HT-29 (cell line): Measurements from ENCODE around the gene SPRED2. TPM values are rescaled to one million over a fixed set of nuclear protein-coding genes. Genes with fewer than 3 reads are reported as not detected.
A peak's percentile ranks its signal among the peaks of the same experiment; 100 is the strongest.

Source experiments
- DNase-seq: peaks from one replicate; pipeline ENCODE4 v3.0.0-alpha.2; 2015; ENCODE audit warnings: low spot score
- total RNA-seq: library from RNA; depleted of rRNA; stranded (reverse); fragments of >200 nt; shearing (Covaris generic); gene quantifications from 2 replicates; pipeline ENCODE4 v1.2.3, GENCODE V29; 2014

Gene SPRED2
- total RNA-seq, 1 experiment from 2014 or later, result 18.1 TPM

DNA sequence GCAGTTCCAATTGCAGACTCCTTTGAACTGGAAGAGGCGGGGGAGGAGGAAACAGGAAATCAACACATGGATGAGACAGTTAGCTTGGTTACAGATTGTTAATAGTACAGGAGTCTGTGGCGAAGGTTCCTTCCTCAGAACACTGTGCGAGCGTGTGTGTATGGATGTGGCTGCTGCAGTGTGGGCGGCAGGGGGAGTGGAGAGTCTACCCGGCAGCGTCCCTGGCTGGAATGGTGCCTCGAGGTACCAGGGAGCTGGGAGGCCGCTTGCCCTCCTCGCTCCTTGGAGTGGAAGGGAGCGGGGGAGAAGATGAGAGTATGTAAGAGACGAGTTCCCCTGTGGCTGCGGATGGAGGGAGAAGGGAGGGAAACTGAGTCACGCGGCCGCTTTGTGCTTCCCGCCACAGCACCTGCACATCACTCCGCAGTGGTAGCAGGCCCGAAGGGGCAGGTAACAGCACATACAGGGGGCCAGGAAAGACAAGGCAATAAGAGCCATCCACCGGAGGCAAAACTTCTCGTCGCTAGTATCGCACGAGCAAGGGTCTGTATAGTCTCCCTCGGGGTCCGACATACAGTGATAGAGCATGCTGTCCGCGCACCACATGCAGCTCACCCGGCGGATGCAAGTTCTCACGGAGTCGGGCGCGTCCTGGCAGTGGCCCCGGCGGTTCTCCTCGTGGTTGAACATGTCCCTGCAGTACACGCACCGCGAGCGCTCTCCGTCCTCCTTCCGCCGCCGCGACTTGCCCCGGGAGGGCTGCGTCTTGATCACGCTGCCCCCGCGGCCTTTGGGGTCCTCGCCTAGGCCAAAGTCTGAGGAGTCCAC is 119.1 kb downstream of the SPRED2 start:
- DNase-seq, result no peak

DNA sequence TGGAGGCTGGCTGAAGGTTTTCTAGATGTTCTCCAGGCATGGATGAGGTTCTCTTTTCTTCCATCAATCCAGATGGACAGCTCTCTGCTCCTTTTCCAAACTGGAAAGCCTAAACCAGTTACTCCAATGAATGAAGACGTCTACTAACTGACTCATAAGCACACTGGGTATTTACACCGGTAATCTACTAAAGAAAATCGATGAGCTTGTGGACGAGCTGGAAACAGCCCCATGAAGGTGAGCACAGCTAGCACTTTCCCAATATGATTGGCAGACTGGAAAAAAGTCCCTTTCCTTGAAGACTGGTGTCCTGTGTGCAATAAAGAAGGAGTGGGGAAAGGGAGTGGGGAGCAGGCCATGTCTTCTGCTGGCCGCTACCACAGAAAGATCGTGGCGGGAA is 120.8 kb downstream of the SPRED2 start:
- no peak for DNase-seq

DNA sequence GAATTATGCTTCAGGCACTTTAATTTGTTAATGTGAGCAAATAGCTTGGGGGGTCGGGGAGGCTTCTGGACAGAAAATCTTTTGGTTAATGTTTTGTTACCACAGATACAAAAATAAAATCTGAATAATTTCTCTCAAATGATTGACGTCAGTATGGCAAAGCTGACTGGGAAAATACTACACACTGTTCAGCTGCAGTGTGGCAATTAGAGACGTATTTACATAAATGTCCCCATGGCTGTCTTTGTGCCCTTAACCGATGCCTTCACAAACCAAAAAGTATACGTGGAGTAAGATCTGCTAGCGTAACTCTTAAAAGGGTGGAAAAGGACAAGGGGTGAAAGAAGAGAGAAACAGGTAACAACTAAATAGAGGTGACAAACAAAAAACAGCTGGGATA is 121.3 kb downstream of the SPRED2 start:
- DNase-seq, result no peak

GRCh38 chr2:65309699-65310098 is 122.7 kb downstream of the SPRED2 start:
- peak; percentile 17 for DNase-seq

- DNase-seq, result no peak
Observed at GRCh38 chr2:65305934-65306333, 126.5 kb downstream of the SPRED2 start.

DNA sequence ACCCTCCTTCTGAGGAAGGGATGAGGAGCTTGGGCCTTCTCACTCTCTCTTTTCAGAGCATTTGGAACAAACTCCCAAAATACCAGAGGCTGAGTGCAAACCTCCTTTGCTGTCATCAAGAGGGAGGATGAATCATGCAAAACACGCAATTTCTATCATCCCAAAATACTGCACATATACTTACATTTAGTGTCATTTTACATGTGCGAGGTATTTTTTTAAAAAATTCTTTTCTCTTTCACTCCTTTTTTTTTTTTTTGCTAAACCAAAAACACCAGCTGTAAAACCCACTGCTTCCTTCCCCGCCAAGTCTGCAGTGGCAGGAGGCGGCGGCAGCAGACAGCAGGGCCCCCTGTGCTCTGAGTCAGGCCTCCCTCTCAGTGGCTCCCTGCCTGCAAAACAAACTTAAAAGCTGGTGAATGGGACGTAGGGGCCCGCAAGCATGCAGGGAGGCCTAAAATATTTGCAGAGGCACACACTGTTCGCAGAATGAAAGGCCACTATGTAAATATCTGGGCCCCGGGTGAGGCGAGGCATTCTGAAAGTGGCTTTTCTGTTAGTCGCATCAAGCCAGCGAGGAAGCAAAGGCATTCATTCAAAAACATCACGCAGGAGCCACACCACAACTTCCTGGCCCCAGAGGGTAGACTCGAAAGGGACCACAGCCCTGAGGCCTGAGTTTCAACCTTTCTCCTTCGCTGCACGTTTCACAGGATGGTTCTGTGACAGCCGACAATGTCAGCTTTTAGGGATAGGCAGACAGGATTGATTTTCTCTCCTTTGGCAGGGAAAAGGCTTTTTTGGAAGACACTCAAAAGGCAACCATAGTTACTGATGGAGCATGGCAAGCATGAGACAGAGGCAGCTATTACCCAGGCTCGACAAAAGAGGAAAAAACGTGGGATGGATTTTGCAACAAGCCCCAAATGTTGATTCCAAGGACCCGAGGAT is 131.4 kb downstream of the SPRED2 start:
- no peak for DNase-seq

GRCh38 chr2:65300134-65300760 is 132.2 kb downstream of the SPRED2 start:
- DNase-seq, result no peak

- DNase-seq, result no peak
Observed at GRCh38 chr2:65299246-65299645, 133.2 kb downstream of the SPRED2 start.

DNA sequence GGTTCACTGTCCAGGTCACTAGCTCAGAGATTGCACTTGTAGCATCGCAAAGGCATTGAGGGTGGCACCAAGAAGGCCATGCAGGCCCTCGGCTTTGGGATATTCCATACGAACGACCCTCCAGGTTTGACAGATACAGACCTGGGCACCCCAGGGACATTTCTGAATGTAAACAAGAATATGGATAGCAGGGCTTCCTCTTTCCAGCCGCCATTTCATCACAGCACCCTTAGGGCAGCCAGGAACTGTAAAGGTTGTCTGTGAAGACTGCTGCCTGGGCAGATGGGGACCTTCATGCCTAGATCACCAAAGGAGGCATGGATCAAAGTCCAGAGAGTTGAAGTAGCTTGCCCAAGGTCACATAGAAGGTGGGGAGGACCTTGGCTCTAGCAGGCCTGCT is 134.3 kb downstream of the SPRED2 start:
- DNase-seq, result no peak

DNA sequence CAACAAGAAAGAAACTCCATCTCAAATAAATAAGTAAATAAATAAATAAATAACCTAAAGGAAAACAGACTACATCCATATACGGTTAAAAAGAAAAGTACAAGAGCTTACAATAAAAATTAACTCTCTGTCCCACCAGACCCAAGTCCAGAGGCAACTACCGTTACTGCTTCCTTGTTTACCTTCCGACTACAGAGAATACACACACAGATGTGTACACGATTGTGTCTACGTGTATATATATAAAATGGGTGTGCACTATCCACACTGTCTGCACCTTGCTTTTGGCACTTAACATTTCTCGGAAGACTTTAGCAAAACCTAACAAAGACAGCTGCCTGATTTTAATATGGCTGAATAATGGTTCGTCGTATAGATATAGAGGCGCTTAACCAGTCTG is 134.9 kb downstream of the SPRED2 start:
- DNase-seq, result no peak

DNA sequence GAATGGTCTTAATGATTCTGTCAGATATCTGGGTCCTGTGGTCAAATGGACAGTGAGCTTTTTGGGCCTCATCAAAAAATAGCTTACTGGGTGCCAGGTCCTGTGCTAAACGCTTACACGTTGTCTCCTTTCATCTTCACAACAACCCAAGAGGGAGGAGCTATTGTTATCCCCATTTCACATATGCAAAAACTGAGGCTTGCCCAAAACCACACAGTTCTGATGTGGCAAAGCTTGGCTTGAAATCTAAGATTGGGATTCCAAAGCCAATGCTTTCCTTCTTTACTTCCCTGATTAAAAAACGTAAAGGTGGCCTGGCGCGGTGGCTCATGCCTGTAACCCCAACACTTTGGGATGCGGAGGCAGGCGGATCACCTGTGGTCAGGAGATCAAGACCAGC is 135.4 kb downstream of the SPRED2 start:
- DNase-seq, result no peak

DNA sequence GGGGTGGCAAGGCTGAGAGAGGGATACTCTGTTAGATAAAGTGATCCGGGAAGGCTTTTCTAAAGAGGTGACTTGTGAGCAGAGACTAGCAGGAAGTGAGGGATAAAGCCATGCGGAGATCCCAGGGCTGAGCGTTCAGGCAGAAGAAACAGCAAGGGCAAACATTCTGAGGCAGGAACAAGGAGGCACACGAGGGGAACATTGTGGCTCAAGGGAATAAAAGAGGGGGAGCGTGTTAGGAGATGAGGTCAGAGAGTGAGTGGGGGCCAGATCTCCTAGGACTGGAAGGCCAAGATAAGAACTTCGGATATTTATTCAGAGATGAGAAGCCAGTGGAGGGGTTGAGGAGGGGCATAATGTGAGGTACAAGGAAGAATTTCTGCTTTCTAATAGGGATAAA is 137.7 kb downstream of the SPRED2 start:
- DNase-seq, result no peak

- DNase-seq, result no peak
Observed at GRCh38 chr2:65294136-65294535, 138.3 kb downstream of the SPRED2 start.

DNA sequence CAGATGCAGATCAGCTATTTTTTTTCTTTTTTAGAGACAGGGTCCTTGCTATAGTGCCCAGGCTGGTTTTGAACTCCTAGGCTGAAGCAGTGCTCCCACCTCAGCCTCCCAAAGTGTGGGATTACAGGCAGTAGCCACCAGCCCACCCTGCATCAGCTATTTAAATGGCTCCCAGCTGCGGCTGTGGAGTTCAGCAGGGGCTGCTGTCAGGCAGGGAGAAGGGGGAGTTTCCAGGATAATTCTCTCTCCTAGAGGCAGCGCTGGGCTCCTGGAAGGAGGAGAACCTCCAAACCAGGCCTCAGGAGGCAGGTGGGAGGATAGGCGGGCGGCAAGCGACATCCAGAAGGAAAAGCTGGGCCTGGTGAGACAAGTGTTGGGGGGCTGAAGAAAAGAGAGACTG is 139.0 kb downstream of the SPRED2 start:
- no peak for DNase-seq

DNA sequence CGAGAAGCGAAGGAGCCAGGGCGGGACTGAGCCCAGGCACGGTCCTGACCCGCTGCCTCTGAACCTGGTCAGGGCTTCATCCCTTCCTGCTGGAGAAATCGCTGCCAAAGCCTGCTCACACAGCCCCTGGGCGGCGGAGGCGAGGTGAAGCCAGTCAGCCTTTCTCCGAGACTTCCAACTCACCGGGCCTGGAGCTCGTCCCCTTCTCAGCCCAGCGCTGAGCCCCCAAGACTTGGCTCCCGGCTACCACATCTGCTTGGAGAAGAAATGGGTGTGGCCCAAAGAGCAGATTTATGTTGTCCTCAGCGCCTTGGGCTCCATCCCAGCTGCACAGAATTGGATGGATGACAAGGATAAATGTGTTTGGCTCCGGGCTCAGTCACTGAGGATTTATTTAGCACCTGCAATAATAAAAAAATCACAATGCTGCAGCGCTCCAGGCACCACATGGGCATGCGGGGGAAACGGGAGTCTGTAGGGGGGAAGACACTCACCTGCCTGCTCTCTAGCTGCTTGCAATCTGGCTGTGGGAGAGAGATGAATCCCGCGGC is 139.9 kb downstream of the SPRED2 start:
- no peak for DNase-seq

- DNase-seq, result no peak
Observed at GRCh38 chr2:65292106-65292400, 140.3 kb downstream of the SPRED2 start.

GRCh38 chr2:65291216-65292105 is 140.9 kb downstream of the SPRED2 start:
- no peak for DNase-seq

GRCh38 chr2:65287364-65287763 is 145.0 kb downstream of the SPRED2 start:
- no peak for DNase-seq

GRCh38 chr2:65282477-65283053 is 149.8 kb downstream of the SPRED2 start:
- no peak for DNase-seq

- DNase-seq, result no peak
Observed at GRCh38 chr2:65281627-65282351, 150.6 kb downstream of the SPRED2 start.
